ENCODE data around the gene IFNA1.
"Not testable (repeated sequence)": the region's sequence is repeated elsewhere in the genome, so short reads cannot be mapped to it uniquely, and the experiment has no call there.

Gene IFNA1

DNA sequence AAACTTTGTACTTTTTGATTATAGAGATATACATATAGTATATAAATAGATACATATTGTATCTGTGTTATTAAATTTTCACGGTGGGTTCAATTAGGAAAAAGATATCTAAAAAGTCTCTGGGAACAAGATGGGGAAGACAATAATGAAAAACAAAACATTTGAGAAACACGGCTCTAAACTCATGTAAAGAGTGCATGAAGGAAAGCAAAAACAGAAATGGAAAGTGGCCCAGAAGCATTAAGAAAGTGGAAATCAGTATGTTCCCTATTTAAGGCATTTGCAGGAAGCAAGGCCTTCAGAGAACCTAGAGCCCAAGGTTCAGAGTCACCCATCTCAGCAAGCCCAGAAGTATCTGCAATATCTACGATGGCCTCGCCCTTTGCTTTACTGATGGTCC is at the start of gene IFNA1:
IFNA1 (plus strand) TSS at position 301 of the 400 bp plus-strand sequence; CDS start at position 370, 69 bp downstream.
- DNase-seq = no peak

GRCh38 chr9:21392270-21392669 is 48.0 kb upstream of the IFNA1 start:
- peak; percentile 44 for DNase-seq

- peak; percentile 78 for DNase-seq
Measured at GRCh38 chr9:21395778-21396717, 44.2 kb upstream of the IFNA1 start.

- DNase-seq = no peak
Measured at GRCh38 chr9:21398955-21399489, 41.2 kb upstream of the IFNA1 start.

DNA sequence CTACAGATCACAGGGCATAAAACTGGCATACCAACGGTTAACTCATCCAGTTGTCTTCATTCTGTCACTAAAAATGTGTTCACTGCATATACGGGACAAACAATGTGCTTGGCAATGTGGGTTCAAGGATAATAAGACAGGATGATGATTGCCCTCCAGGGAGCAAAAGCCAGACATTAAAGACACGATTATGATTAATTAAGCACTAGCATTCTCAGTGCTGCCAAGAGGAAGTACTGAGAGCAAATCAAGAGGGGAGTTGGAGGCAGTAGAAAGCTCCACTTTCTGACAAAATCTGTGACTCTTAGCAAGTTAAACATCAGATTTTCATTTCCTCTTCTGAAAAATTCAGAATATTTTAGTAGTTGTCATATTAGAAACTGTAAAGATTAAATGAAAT is 40.3 kb upstream of the IFNA1 start:
- DNase-seq = no peak

- DNase-seq = peak; percentile 9
Measured at GRCh38 chr9:21402386-21403251, 37.6 kb upstream of the IFNA1 start.

- DNase-seq = no peak
Measured at GRCh38 chr9:21404146-21404545, 36.1 kb upstream of the IFNA1 start.

- DNase-seq = no peak
Measured at GRCh38 chr9:21408817-21409216, 31.4 kb upstream of the IFNA1 start, which contains the start of gene IFNA8. TSS of gene IFNA8 (plus strand) at chr9:21409117. CDS start at chr9:21409177, 60 bp downstream.

GRCh38 chr9:21412107-21412506 is 28.1 kb upstream of the IFNA1 start:
- DNase-seq = no peak

GRCh38 chr9:21413151-21413550 is 27.1 kb upstream of the IFNA1 start:
- DNase-seq = no peak

GRCh38 chr9:21413624-21414023 is 26.6 kb upstream of the IFNA1 start:
- DNase-seq = no peak

DNA sequence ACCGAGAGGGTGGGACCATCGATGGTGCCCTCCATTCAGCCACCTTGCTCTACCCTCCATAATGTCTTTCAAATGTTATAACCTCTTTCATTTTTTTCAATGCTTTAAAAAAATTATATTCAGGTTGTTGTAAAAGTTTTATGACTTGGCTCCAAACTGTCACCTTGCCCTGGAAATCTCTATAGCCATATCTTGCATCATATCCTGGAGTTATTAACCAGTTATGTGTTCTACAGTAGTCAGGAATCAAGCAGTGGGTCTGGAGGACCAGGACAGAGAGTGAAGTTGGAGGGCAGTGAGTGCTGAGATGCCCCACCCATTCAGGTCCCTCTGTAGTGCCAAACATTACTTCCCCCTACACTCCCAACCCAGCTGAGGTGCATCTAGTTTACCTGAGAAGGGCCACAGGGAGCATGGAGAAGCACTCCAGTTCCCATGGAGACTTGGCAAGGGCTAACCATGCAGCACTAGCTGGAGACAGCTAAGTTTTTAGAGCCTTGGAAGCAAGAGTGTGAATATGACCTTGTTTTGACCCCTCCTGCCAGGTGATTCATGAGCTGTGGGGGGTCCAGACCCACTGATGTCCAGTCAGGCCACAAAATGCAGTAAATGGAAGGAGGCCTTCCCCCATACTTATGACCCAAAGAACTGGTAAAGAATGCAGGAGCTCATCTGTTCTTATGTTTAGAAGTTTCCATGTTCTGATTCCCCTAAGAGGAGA is 25.9 kb upstream of the IFNA1 start:
- DNase-seq = no peak

DNA sequence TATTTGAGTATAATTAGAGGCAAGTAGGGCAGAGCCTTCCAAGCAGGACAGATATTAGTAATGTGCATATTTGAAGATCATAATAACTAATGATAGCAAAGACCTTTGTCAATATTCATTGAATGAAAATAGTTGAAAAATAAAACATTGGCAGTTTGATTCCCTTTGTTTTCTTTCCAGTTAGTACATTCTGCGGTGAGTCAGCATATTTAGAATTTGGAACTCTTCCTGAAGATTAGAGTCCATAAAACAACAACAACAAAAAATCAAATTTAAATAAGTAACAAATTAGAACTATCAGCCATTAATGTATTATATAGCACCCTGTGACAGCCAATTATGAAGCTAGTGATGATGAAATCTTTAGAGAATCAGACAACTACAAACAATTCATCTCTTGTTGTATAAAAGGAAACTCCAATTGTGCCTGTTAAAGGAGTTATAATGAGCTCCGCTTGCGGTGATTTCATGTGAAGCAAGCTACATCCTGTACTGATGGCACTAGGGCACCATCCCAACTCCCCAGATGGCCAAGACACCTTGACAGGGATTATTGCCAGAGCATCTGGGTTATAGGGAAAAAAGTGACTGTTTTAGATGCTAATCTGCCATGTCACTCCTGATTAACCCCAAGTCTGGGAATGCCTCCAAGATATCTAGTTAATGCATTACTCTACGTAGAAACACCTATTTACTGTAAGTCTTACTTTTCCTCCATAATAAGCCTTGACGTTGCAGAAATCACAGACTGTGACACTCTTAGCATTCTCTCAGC is 24.6 kb upstream of the IFNA1 start:
- DNase-seq = peak; percentile 81

GRCh38 chr9:21428235-21428634 is 12.0 kb upstream of the IFNA1 start:
- no peak for DNase-seq

DNA sequence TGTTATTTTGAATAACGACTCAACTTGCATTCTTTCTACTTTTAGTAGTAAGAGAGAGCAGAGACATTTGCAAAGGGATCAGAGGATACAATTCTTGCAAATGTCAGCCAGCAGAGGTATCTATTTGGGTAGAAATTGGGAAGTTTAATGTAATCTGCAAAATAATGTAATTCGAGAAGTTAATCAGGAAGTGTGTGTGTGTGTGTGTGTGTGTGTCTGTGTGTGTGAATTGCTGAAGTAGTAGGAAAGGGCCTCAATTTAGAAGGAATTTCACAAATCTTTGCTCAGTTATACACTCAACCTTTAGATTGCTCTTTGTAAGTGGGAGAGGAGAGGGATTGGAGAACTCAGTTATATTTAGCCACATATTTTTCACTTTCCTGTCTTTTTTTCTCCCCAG is 11.0 kb upstream of the IFNA1 start:
- no peak for DNase-seq

- DNase-seq = no peak
Measured at GRCh38 chr9:21432672-21433425, 7.4 kb upstream of the IFNA1 start.

- DNase-seq = peak; percentile 92
Measured at GRCh38 chr9:21434202-21435014, 5.8 kb upstream of the IFNA1 start.

- DNase-seq = not testable (repeated sequence)
Measured at GRCh38 chr9:21435015-21435383, 5.2 kb upstream of the IFNA1 start.

DNA sequence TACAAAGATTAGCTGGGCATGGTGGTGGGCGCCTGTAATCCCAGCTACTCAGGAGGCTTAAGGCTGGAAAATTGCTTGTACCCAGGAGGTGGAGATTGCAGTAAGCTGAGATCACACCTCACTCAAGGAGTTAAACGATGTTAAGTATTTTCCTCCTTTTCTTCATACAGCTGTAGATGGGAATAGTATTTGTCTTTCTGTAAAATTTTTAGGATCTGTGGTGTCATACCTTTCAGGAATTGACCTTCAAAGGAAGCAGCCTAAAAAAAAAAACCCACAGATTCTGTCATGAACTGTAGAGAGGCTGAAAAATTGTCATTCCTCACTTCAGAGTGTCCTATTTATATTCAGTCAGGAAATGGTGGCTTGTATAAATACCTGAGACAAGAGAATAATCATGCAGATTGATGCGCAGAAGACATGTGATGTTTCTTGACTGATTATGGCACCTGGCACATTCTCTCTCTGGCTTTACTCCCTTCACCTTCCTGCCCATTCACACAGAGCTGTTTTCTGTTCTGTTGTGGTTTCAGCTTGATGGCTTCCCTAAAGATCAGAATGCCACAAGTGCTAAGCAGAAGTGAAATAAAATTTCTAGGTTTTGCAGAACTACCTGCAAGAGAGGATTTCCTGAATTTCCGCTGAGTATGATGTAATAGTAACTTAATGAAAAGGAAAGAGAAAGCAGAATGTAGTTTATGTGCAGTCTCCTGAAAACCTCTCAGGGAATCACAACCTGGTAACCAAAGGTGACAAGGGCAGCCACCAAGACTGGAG is 3.8 kb downstream of the IFNA1 start:
- no peak for DNase-seq
